DND-41 (cell line): ENCODE measurements around the gene KLF8.

Experiments
- ATAC-seq: fragments of 200-7000 bp; cut with Tn5 transposase; 3 replicates; pipeline ENCODE4 v1.9.1; 2021; ENCODE audit warnings: low read depth; ENCODE audit not compliant: insufficient read depth
- DNase-seq: peaks from one replicate; pipeline ENCODE4 v3.0.0-alpha.2; 2020
- H2AFZ ChIP-seq: 2 replicates; pipeline ENCODE4 v1.6.0; 2012; ENCODE audit warnings: low read depth, low read length
- H3K27ac ChIP-seq: 2 replicates; pipeline ENCODE4 v1.5.1; 2012; ENCODE audit warnings: low read length, inconsistent platforms
- H3K27me3 ChIP-seq: fragments of 200-600 bp; sonication (generic); 2 replicates; pipeline ENCODE4 v1.6.0; 2012; ENCODE audit warnings: low read length, mild to moderate bottlenecking, inconsistent platforms; ENCODE audit not compliant: insufficient read depth, poor library complexity
- H3K36me3 ChIP-seq: 2 replicates; pipeline ENCODE4 v1.5.1; 2012; ENCODE audit warnings: low read length, inconsistent platforms; ENCODE audit not compliant: insufficient read depth
- H3K4me1 ChIP-seq: 2 replicates; pipeline ENCODE4 v1.5.1; 2012; ENCODE audit warnings: mild to moderate bottlenecking, low read length; ENCODE audit not compliant: insufficient read depth
- H3K4me2 ChIP-seq: 2 replicates; pipeline ENCODE4 v1.6.0; 2012; ENCODE audit warnings: mild to moderate bottlenecking, moderate library complexity, low read length, inconsistent platforms; ENCODE audit not compliant: insufficient read depth
- H3K4me3 ChIP-seq, 2 experiments: fragments of 200-600 bp in 1 of 2; shearing (Covaris generic) in 1 of 2; 2 replicates each; pipeline ENCODE4 v1.5.1; 2012 to 2016; ENCODE audit warnings: inconsistent platforms in 2 of 2, low read length in 2 of 2, mild to moderate bottlenecking in 2 of 2, low read depth in 1 of 2, moderate library complexity in 1 of 2
- H3K79me2 ChIP-seq: 2 replicates; pipeline ENCODE4 v1.6.0; 2012; ENCODE audit warnings: low read length, inconsistent platforms; ENCODE audit not compliant: insufficient read depth
- H3K9ac ChIP-seq: 2 replicates; pipeline ENCODE4 v1.6.0; 2012; ENCODE audit warnings: low read depth, mild to moderate bottlenecking, inconsistent platforms, low read length, moderate library complexity
- H3K9me3 ChIP-seq: 2 replicates; pipeline ENCODE4 v1.5.1; 2012; ENCODE audit warnings: low read length, moderate library complexity, mild to moderate bottlenecking, inconsistent platforms; ENCODE audit not compliant: insufficient read depth, severe bottlenecking
- H4K20me1 ChIP-seq: 2 replicates; pipeline ENCODE4 v1.6.0; 2012; ENCODE audit warnings: low read length; ENCODE audit not compliant: insufficient read depth
- EZH2 ChIP-seq: IDR thresholded peaks from 3 replicates; pipeline ENCODE4 v1.6.1; 2012; ENCODE audit warnings: borderline replicate concordance, low read depth, mild to moderate bottlenecking, moderate library complexity, low read length, inconsistent platforms; ENCODE audit not compliant: severe bottlenecking
- TF ChIP-seq, protein P1 (sequence below): IDR thresholded peaks from 2 replicates; pipeline ENCODE4 v1.5.1; 2012; ENCODE audit warnings: borderline replicate concordance, low read length, moderate library complexity, mild to moderate bottlenecking; ENCODE audit not compliant: poor library complexity, severe bottlenecking; ENCODE audit errors: extremely low read depth

Gene KLF8

DNA sequence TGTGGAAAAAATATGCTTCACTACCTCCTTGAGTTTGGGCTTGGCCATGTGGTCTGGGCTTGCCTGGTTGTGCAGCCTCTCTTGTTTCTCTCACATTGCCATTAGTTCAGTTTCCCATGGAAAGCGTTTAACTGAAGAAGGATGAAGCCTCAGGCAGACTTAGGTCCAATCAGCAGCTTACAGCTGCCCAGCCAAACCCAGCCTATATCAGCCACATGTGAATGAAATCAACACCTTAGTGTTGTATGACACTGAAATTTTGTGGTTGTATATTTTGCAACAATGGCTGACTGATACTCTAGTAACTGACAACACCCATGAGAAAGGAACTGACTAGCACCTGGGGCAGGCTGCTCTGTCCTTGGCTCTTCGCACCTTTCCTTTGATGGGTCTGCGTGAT is 81.2 kb downstream of the KLF8 start:
- Histone ChIP-seq H3K4me2 (no peak overlapping the region), H2AFZ (peak overlapping the region; percentile 55; the same call in 1 of the 2 replicates), H3K9me3 (no peaks in the 10 kb centered on the region), H3K9ac (no peak overlapping the region), H3K4me1 (peaks cover 11% of the 10 kb centered on the region), H4K20me1 (no peaks in the 10 kb centered on the region), H3K36me3 (no peaks in the 10 kb centered on the region), H3K27ac (no peak overlapping the region; the same call in 1 of the 2 replicates), H3K27me3 (no peaks in the 10 kb centered on the region), H3K79me2 (no peaks in the 10 kb centered on the region), H3K4me3 (no peak overlapping the region)
- DNase-seq (no peak), ATAC-seq (no peak)
- no peak for TF ChIP-seq EZH2
- TF ChIP-seq, protein P1, sequence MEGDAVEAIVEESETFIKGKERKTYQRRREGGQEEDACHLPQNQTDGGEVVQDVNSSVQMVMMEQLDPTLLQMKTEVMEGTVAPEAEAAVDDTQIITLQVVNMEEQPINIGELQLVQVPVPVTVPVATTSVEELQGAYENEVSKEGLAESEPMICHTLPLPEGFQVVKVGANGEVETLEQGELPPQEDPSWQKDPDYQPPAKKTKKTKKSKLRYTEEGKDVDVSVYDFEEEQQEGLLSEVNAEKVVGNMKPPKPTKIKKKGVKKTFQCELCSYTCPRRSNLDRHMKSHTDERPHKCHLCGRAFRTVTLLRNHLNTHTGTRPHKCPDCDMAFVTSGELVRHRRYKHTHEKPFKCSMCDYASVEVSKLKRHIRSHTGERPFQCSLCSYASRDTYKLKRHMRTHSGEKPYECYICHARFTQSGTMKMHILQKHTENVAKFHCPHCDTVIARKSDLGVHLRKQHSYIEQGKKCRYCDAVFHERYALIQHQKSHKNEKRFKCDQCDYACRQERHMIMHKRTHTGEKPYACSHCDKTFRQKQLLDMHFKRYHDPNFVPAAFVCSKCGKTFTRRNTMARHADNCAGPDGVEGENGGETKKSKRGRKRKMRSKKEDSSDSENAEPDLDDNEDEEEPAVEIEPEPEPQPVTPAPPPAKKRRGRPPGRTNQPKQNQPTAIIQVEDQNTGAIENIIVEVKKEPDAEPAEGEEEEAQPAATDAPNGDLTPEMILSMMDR: no peak

DNA sequence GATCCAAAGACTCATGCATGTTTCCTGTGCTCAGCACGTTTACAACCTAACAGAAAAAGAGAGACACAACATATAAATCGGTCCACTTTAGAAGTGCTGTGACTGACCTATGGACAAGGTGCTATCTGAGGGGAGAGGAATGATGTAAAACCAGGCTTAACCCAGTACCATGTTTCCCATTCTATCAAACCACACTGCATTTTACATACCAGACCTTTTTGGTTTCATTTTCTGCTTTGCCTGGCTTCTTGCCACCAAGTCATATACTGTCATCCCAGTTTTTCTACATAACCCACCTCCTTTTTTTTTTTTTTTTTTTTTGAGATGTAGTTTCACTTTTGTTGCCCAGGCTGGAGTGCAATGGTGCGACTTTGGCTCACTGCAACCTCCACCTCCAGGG is 82.2 kb downstream of the KLF8 start:
- ATAC-seq: peak; percentile 93
- H3K36me3 ChIP-seq: no peaks in the 10 kb centered on the region
- no peaks in the 10 kb centered on the region for H3K27me3 ChIP-seq
- H3K79me2 ChIP-seq: no peaks in the 10 kb centered on the region
- peak overlapping the region; percentile 56 for H3K4me2 ChIP-seq
- TF ChIP-seq EZH2: no peak
- TF ChIP-seq, protein P1: no peak
- H3K4me1 ChIP-seq: peaks cover 11% of the 10 kb centered on the region
- H3K27ac ChIP-seq: peak overlapping the region; percentile 54
- H4K20me1 ChIP-seq: no peaks in the 10 kb centered on the region
- peak; percentile 67 for DNase-seq
- peak overlapping the region; percentile 61 for H2AFZ ChIP-seq
- H3K9ac ChIP-seq: no peak overlapping the region; the same call in 1 of the 2 replicates
- H3K9me3 ChIP-seq: no peaks in the 10 kb centered on the region
- H3K4me3 ChIP-seq: peak overlapping the region in 1 of 2 experiments; percentile 42; a peak in 2 of 4 replicates

GRCh38 chrX:56318076-56318475 is 85.9 kb downstream of the KLF8 start:
- Histone ChIP-seq H3K4me3 (no peak overlapping the region), H3K27ac (no peak overlapping the region), H3K9ac (no peak overlapping the region), H3K79me2 (no peaks in the 10 kb centered on the region), H3K27me3 (no peaks in the 10 kb centered on the region), H2AFZ (no peak overlapping the region), H4K20me1 (no peaks in the 10 kb centered on the region), H3K4me2 (no peak overlapping the region), H3K36me3 (no peaks in the 10 kb centered on the region), H3K4me1 (peaks cover 11% of the 10 kb centered on the region), H3K9me3 (peaks cover 2% of the 10 kb centered on the region)
- DNase-seq: no peak
- TF ChIP-seq, protein P1: no peak
- TF ChIP-seq EZH2: no peak
- ATAC-seq: no peak

- DNase-seq (no peak), ATAC-seq (no peak)
- H3K9me3 ChIP-seq: peaks cover 2% of the 10 kb centered on the region
- H3K4me1 ChIP-seq: peaks cover 2% of the 10 kb centered on the region
- H3K4me3 ChIP-seq: no peak overlapping the region
- H3K27ac ChIP-seq: no peak overlapping the region
- no peaks in the 10 kb centered on the region for H3K36me3 ChIP-seq
- no peak overlapping the region for H3K9ac ChIP-seq
- no peak overlapping the region for H2AFZ ChIP-seq
- no peak overlapping the region for H3K4me2 ChIP-seq
- no peaks in the 10 kb centered on the region for H3K27me3 ChIP-seq
- no peaks in the 10 kb centered on the region for H3K79me2 ChIP-seq
- no peaks in the 10 kb centered on the region for H4K20me1 ChIP-seq
- no peak for TF ChIP-seq EZH2
- TF ChIP-seq, protein P1: no peak
These were observed 87.0 kb downstream of the KLF8 start for GRCh38 chrX:56319165-56319564.
